ENCODE results near the gene SLC35B2. TPM values are rescaled to one million over a fixed set of nuclear protein-coding genes. Genes with fewer than 3 reads are reported as not detected.
A peak's percentile ranks its signal among the peaks of the same experiment; 100 is the strongest.

Gene SLC35B2
- total and polyA plus RNA-seq, 12 donors: 12.7 to 79.8 (median 55.6) TPM

GRCh38 chr6:44235269-44235668 lies 22.1 kb downstream of the SLC35B2 start:
- TF ChIP-seq CTCF (IDR thresholded peaks at IDR 0.05): no peak
- no peak for TF ChIP-seq POLR2A (IDR thresholded peaks at IDR 0.05)
- Histone ChIP-seq H3K4me1 (replicated peaks in 1 of 2) (peaks cover 27 to 44% of the 10 kb centered on the region in 2 donors), H3K36me3 (replicated peaks in 1 of 2) (peaks cover 0 to 26% of the 10 kb centered on the region in 2 donors), H3K27me3 (no peaks in the 10 kb centered on the region), H3K4me3 (no peak overlapping the region), H3K9me3 (replicated peaks in 1 of 3) (no peaks in the 10 kb centered on the region), H3K27ac (peak overlapping the region in 4 of 5 donors; percentile 59 to 98 (median 76))
- WGBS, 4 donors: 71 to 85% (median 75%) methylated on average over 6 of the region's 6 CpGs
- no peak for DNase-seq
- intact Hi-C loops (cut with DNase I): loop anchor here (10.0 kb wide), 2 partner anchors 130 to 140 kb away; no protein-coding TSS in a partner anchor

- intact Hi-C loops (cut with DNase I): loop anchor here (5.0 to 10.0 kb wide), 3 partner anchors 62 to 140 kb away; no protein-coding TSS in a partner anchor
- Histone ChIP-seq H3K36me3 (replicated peaks in 1 of 2) (peaks cover 0 to 35% of the 10 kb centered on the region in 2 donors), H3K4me3 (no peak overlapping the region), H3K4me1 (replicated peaks in 1 of 2) (peaks cover 35 to 53% of the 10 kb centered on the region in 2 donors), H3K27me3 (no peaks in the 10 kb centered on the region), H3K27ac (peak overlapping the region in 4 of 5 donors; percentile 59 to 98 (median 76)), H3K9me3 (replicated peaks in 1 of 3) (no peaks in the 10 kb centered on the region)
- TF ChIP-seq CTCF (IDR thresholded peaks at IDR 0.05): peak; percentile 42 to 91 (median 81)
- TF ChIP-seq POLR2A (IDR thresholded peaks at IDR 0.05): no peak
- peak; percentile 91 to 96 (median 94) for DNase-seq
- WGBS, 4 donors: 20 to 29% (median 22%) methylated on average over 5 of the region's 5 CpGs
Measured at GRCh38 chr6:44234101-44235025, 23.0 kb downstream of the SLC35B2 start.

- peaks cover 0 to 36% of the 10 kb centered on the region in 2 donors for H3K36me3 ChIP-seq (replicated peaks in 1 of 2)
- 48 to 56% (median 54%) methylated on average over 5 to 14 of the region's 14 CpGs for WGBS, 4 donors
- H3K9me3 ChIP-seq (replicated peaks in 1 of 3): no peaks in the 10 kb centered on the region
- peak overlapping the region in 4 of 5 donors; percentile 59 to 98 (median 76) for H3K27ac ChIP-seq
- TF ChIP-seq CTCF (IDR thresholded peaks at IDR 0.05): no peak
- TF ChIP-seq POLR2A (IDR thresholded peaks at IDR 0.05): no peak
- no peaks in the 10 kb centered on the region for H3K27me3 ChIP-seq
- intact Hi-C loops (cut with DNase I): loop anchor here (5.0 to 10.0 kb wide), 3 partner anchors 61 to 139 kb away; no protein-coding TSS in a partner anchor
- DNase-seq: peak in 5 of 7 donors; percentile 16 to 62 (median 33)
- peaks cover 42 to 60% of the 10 kb centered on the region in 2 donors for H3K4me1 ChIP-seq (replicated peaks in 1 of 2)
- H3K4me3 ChIP-seq: no peak overlapping the region
Measured at GRCh38 chr6:44233567-44234100, 23.7 kb downstream of the SLC35B2 start.
